IMR-90 (cell line): ENCODE data around the gene SYVN1.

ENCODE experiments used
- CEBPB ChIP-seq: IDR thresholded peaks from 2 replicates; pipeline ENCODE4 v1.6.1; 2012; ENCODE audit warnings: low read depth, low read length, improper control_type of control experiment
- CHD1 ChIP-seq: IDR thresholded peaks from 2 replicates; pipeline ENCODE4 v1.6.1; 2012; ENCODE audit warnings: low read depth, low read length, improper control_type of control experiment
- CTCF ChIP-seq: conservative IDR thresholded peaks from 2 replicates; pipeline ENCODE4 v1.5.1; 2012; ENCODE audit warnings: mild to moderate bottlenecking, low read depth, low read length, improper control_type of control experiment
- FOS ChIP-seq: fragments of 150-350 bp; IDR thresholded peaks from 2 replicates; pipeline ENCODE4 v1.6.1; 2016; ENCODE audit warnings: low read depth, low read length
- MAFK ChIP-seq: IDR thresholded peaks from 2 replicates; pipeline ENCODE4 v1.6.1; 2012; ENCODE audit warnings: low read depth, low read length, improper control_type of control experiment
- MAZ ChIP-seq: IDR thresholded peaks from 2 replicates; pipeline ENCODE4 v1.6.1; 2012; ENCODE audit warnings: low read depth, mild to moderate bottlenecking, low read length, improper control_type of control experiment, moderate library complexity, borderline replicate concordance
- POLR2A ChIP-seq: IDR thresholded peaks from 2 replicates; pipeline ENCODE4 v1.6.1; 2012; ENCODE audit warnings: mild to moderate bottlenecking, low read depth, low read length
- RAD21 ChIP-seq: IDR thresholded peaks from 2 replicates; pipeline ENCODE4 v1.6.1; 2012; ENCODE audit warnings: low read length, improper control_type of control experiment
- SMC3 ChIP-seq: fragments of 150-350 bp; IDR thresholded peaks from 2 replicates; pipeline ENCODE4 v1.6.1; 2016; ENCODE audit warnings: low read depth, mild to moderate bottlenecking, antibody characterized with exemption, low read length, moderate library complexity
- USF2 ChIP-seq: fragments of 150-350 bp; IDR thresholded peaks from 2 replicates; pipeline ENCODE4 v1.6.1; 2017; ENCODE audit warnings: mild to moderate bottlenecking, antibody characterized with exemption, low read length, low read depth

GRCh38 chr11:65084598-65085375 lies 49.5 kb downstream of the SYVN1 start:
- TF ChIP-seq CTCF (no peak), CEBPB (no peak), POLR2A (no peak), RAD21 (no peak), CHD1 (no peak), USF2 (no peak), MAFK (no peak), FOS (no peak), MAZ (no peak), SMC3 (no peak)
